Natural killer cell (primary cell): ENCODE measurements around the gene HAPSTR1. TPM values are rescaled to one million over a fixed set of nuclear protein-coding genes. Genes with fewer than 3 reads are reported as not detected.
A peak's percentile ranks its signal among the peaks of the same experiment; 100 is the strongest.

Source experiments
- ATAC-seq, 3 donors: fragments of 150-1000 bp in 2 of 3; fragments of 200-7000 bp in 1 of 3; cut with Tn5 transposase; 1 replicate in 1 of 3; 2 replicates in 2 of 3; pipeline ENCODE4 v1.10.0; 2021; ENCODE audit warnings: mild to moderate bottlenecking in 2 of 3, moderate library complexity in 2 of 3
- DNase-seq, 2 donors: peaks; one replicate each; pipeline versions ENCODE4 v3.0.0 to v3.0.0-alpha.2; 2013 to 2021; ENCODE audit warnings: mixed read lengths in 1 of 2
- H3K27ac ChIP-seq: one replicate; pipeline ENCODE4 v1.5.1; 2013; ENCODE audit warnings: mild to moderate bottlenecking, low read length
- H3K27me3 ChIP-seq: one replicate; pipeline ENCODE4 v1.6.1; 2013; ENCODE audit warnings: low read length; ENCODE audit not compliant: control insufficient read depth, insufficient read depth
- H3K36me3 ChIP-seq: one replicate; pipeline ENCODE4 v1.6.1; 2013; ENCODE audit warnings: low read length; ENCODE audit not compliant: control insufficient read depth, insufficient read depth
- H3K4me1 ChIP-seq: one replicate; pipeline ENCODE4 v1.6.1; 2013; ENCODE audit warnings: low read length; ENCODE audit not compliant: control insufficient read depth, insufficient read depth
- H3K4me3 ChIP-seq: one replicate; pipeline ENCODE4 v1.5.1; 2013; ENCODE audit warnings: low read length
- H3K9me3 ChIP-seq: one replicate; pipeline ENCODE4 v1.6.1; 2013; ENCODE audit warnings: low read length; ENCODE audit not compliant: control insufficient read depth, insufficient read depth
- H3K27ac Mint-ChIP-seq, 2 donors: one replicate each; pipeline ENCODE4 v1.8.0; 2022; ENCODE audit warnings: mild to moderate bottlenecking in 2 of 2, mixed read lengths in 2 of 2, moderate library complexity in 1 of 2
- H3K27me3 Mint-ChIP-seq, 2 donors: one replicate each; pipeline ENCODE4 v1.8.0; 2022; ENCODE audit warnings: low read depth in 2 of 2, mixed read lengths in 2 of 2
- H3K36me3 Mint-ChIP-seq: one replicate; pipeline ENCODE4 v1.8.0; 2022; ENCODE audit warnings: mixed read lengths
- H3K4me1 Mint-ChIP-seq, 2 donors: one replicate each; pipeline ENCODE4 v1.8.0; 2022; ENCODE audit warnings: mixed read lengths in 2 of 2
- H3K4me3 Mint-ChIP-seq: one replicate; pipeline ENCODE4 v1.8.0; 2022; ENCODE audit warnings: mild to moderate bottlenecking, moderate library complexity, mixed read lengths
- H3K9me3 Mint-ChIP-seq, 2 donors: one replicate each; pipeline ENCODE4 v1.8.0; 2022; ENCODE audit warnings: mixed read lengths in 2 of 2
- CTCF ChIP-seq: fragments of 200-600 bp; IDR thresholded peaks from one replicate; pipeline ENCODE4 v1.8.0; 2022; ENCODE audit warnings: antibody characterized with exemption
- WGBS: methylation state at CpG from one replicate; pipeline ENCODE4 v1.1.7; 2013; ENCODE audit warnings: missing lambda C conversion rate; ENCODE audit not compliant: insufficient coverage; 5-methylcytosine and 5-hydroxymethylcytosine counted together
- intact Hi-C: fragments of 100-400 bp; cut with micrococcal nuclease; formaldehyde crosslinking; loops from one replicate; pipeline ENCODE4 v1.14.2; 2022
- total RNA-seq, 4 donors: library from RNA; stranded (reverse); fragments of 120-200 nt in 1 of 4; gene quantifications; one replicate each; pipeline versions ENCODE4 v1.2.3 to v1.2.4, GENCODE V29; 2013 to 2022

HAPSTR1 gene
- total RNA-seq, 3 donors from 2014 or later (not counting 1 experiment from before 2014, with no cell fraction given), result 135 to 145 (median 138) TPM

- Histone ChIP-seq H3K9me3 (no peaks in the 10 kb centered on the region), H3K27ac (no peak overlapping the region), H3K4me3 (no peak overlapping the region), H3K36me3 (no peaks in the 10 kb centered on the region), H3K27me3 (no peaks in the 10 kb centered on the region), H3K4me1 (peaks cover 43% of the 10 kb centered on the region)
- H3K27me3 Mint-ChIP-seq, result peaks cover 0 to 2% of the 10 kb centered on the region in 2 donors
- H3K9me3 Mint-ChIP-seq, result no peaks in the 10 kb centered on the region
- intact Hi-C loops, result loop anchor here (2.0 to 10.0 kb wide), 3 partner anchors 44 to 570 kb away; partner anchors contain the start of gene HAPSTR1
- peak; percentile 67 to 78 (median 74) for ATAC-seq
- 11% methylated on average over 5 of the region's 5 CpGs for WGBS
- H3K36me3 Mint-ChIP-seq, result no peaks in the 10 kb centered on the region
- peaks cover 30 to 51% of the 10 kb centered on the region in 2 donors for H3K4me1 Mint-ChIP-seq
- TF ChIP-seq CTCF, result peak; percentile 58
- peak overlapping the region; percentile 65 for H3K4me3 Mint-ChIP-seq
- H3K27ac Mint-ChIP-seq, result peak overlapping the region in 1 of 2 donors; percentile 58
- peak; percentile 53 to 76 for DNase-seq
Observed at GRCh38 chr16:9134739-9135138, 43.3 kb downstream of the HAPSTR1 start.

DNA sequence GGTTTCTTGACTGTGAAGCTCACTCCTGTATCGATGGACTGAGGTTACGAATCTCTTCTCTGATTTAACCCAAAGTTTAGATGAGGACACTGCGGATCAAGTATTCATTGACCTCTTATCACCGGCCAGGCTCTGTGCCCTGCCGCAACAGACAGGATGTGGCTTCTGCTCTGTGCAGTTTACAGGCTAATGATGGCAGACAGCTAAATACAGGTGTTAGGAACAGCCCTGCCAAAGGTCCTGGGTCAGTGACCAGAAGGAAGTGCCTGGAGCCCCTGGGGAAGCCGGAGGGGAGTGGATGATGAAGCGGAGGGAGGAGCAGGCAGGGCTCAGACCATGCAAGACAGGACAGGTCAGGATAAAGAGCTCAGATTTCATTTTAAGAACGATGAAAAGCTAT lies 44.4 kb downstream of the HAPSTR1 start:
- no peak overlapping the region for H3K4me3 ChIP-seq
- Mint-ChIP-seq H3K9me3 (no peaks in the 10 kb centered on the region), H3K27me3 (peaks cover 0 to 2% of the 10 kb centered on the region in 2 donors), H3K36me3 (no peaks in the 10 kb centered on the region), H3K4me1 (peaks cover 35 to 56% of the 10 kb centered on the region in 2 donors), H3K4me3 (peak overlapping the region; percentile 40), H3K27ac (peak overlapping the region; percentile 54 to 58)
- no peaks in the 10 kb centered on the region for H3K36me3 ChIP-seq
- peak; percentile 34 to 52 (median 40) for ATAC-seq
- no peaks in the 10 kb centered on the region for H3K27me3 ChIP-seq
- 2% methylated on average over 7 of the region's 8 CpGs for WGBS
- DNase-seq, result peak in 1 of 2 donors; percentile 38
- no peak for TF ChIP-seq CTCF
- peaks cover 43% of the 10 kb centered on the region for H3K4me1 ChIP-seq
- no peaks in the 10 kb centered on the region for H3K9me3 ChIP-seq
- intact Hi-C loops, result loop anchor here (2.0 to 10.0 kb wide), 3 partner anchors 45 to 571 kb away; partner anchors contain the start of gene HAPSTR1
- no peak overlapping the region for H3K27ac ChIP-seq

- Histone ChIP-seq H3K36me3 (no peaks in the 10 kb centered on the region), H3K9me3 (no peaks in the 10 kb centered on the region), H3K27ac (no peak overlapping the region), H3K4me1 (peaks cover 43% of the 10 kb centered on the region), H3K4me3 (no peak overlapping the region), H3K27me3 (no peaks in the 10 kb centered on the region)
- Mint-ChIP-seq H3K27me3 (peaks cover 0 to 2% of the 10 kb centered on the region in 2 donors), H3K9me3 (no peaks in the 10 kb centered on the region), H3K27ac (no peak overlapping the region), H3K4me1 (peaks cover 35 to 56% of the 10 kb centered on the region in 2 donors), H3K4me3 (no peak overlapping the region), H3K36me3 (no peaks in the 10 kb centered on the region)
- intact Hi-C loops, result loop anchor here (10.0 kb wide), 2 partner anchors 242 to 572 kb away; no protein-coding TSS in a partner anchor
- DNase-seq (no peak), ATAC-seq (no peak)
- 89% methylated on average over 11 of the region's 13 CpGs for WGBS
- no peak for TF ChIP-seq CTCF
Observed at GRCh38 chr16:9136596-9136995, 45.2 kb downstream of the HAPSTR1 start.
